ENCODE data around the gene PCBP1.
"Not testable (repeated sequence)": the region's sequence is repeated elsewhere in the genome, so short reads cannot be mapped to it uniquely, and the experiment has no call there.

Gene PCBP1

DNA sequence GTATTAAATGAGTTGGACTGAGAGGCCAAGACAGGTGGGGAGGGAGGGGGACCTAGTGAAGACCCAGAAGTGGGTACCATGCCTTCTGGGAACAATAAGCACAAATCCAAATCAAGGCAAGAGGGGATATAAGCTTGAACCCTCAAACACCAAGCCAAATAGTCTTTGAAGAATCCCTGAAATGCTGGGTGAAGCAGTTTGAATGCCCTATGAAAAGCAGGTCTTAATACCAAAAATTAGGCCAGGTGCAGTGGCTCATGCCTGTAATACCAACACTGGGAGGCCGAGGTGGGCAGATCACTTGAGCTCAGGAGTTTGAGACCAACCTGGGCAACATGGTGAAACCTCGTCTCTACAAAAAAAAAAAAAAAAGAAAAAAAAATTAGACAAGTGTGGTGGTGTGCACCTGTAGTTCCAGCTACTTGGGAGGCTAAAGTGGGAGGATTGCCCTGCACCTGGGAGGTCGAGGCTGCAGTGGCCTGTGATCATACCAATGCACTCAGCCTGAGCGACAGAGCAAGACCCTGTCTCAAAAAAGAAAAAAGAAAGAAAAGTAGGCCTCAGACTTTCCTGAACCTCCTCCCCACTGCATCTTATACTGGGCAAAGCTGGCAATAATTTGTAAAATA lies 3.5 kb downstream of the PCBP1 start:
- peak overlapping the region; percentile 100 for H3K9ac ChIP-seq (ENCODE audit: low read length)
- no peak overlapping the region for H2BK12ac ChIP-seq (ENCODE audit: low read length in 2 of 2)
- WGBS: 95% methylated on average over 4 of the region's 4 CpGs
- H3K14ac ChIP-seq (ENCODE audit: low read length in 2 of 2): no peak overlapping the region
- H3K4me1 ChIP-seq (ENCODE audit: control insufficient read depth, insufficient read depth, low read depth, low read length): peaks cover 6% of the 10 kb centered on the region
- H4K91ac ChIP-seq (ENCODE audit: low read length): no peak overlapping the region
- no peak overlapping the region for H3K23ac ChIP-seq (ENCODE audit: low read length in 2 of 2)
- H3K9me3 ChIP-seq (ENCODE audit: control insufficient read depth, low read length): no peaks in the 10 kb centered on the region
- H3K36me3 ChIP-seq (ENCODE audit: control insufficient read depth in 1 of 2, insufficient read depth in 2 of 2, low read depth in 1 of 2, low read length in 2 of 2): peaks cover 7 to 25% of the 10 kb centered on the region in 2 experiments
- no peak overlapping the region for H2BK120ac ChIP-seq (ENCODE audit: low read depth, low read length)
- no peaks in the 10 kb centered on the region for H3K27me3 ChIP-seq (ENCODE audit: control insufficient read depth in 1 of 2, insufficient read depth in 1 of 2, low read length in 2 of 2)
- DNase-seq: no peak
- no peak overlapping the region for H4K8ac ChIP-seq (ENCODE audit: low read length)
- no peak overlapping the region for H3K4me2 ChIP-seq (ENCODE audit: low read length, poor library complexity, severe bottlenecking)
- no peak overlapping the region for H3K4ac ChIP-seq (ENCODE audit: low read depth in 1 of 2, low read length in 2 of 2)
- peak overlapping the region; percentile 32 for H2AK5ac ChIP-seq (ENCODE audit: low read length, severe bottlenecking)
- peak overlapping the region; percentile 10 for H3K27ac ChIP-seq (ENCODE audit: low read length, poor library complexity, severe bottlenecking)
- H2BK15ac ChIP-seq (ENCODE audit: low read depth, poor library complexity, severe bottlenecking): no peak overlapping the region
- no peak overlapping the region for H2AFZ ChIP-seq (ENCODE audit: low read depth, low read length)
- peak overlapping the region in 1 of 2 experiments; percentile 93 for H3K4me3 ChIP-seq (ENCODE audit: insufficient read depth in 1 of 2, low read depth in 1 of 2, low read length in 2 of 2)
- peaks cover 1% of the 10 kb centered on the region for H3K79me1 ChIP-seq (replicated peaks; ENCODE audit: low read length, poor library complexity, severe bottlenecking)
- H2BK5ac ChIP-seq (ENCODE audit: low read depth, low read length, poor library complexity, severe bottlenecking): no peak overlapping the region
- H3K18ac ChIP-seq (ENCODE audit: low read depth in 1 of 2, low read length in 2 of 2): no peak overlapping the region

DNA sequence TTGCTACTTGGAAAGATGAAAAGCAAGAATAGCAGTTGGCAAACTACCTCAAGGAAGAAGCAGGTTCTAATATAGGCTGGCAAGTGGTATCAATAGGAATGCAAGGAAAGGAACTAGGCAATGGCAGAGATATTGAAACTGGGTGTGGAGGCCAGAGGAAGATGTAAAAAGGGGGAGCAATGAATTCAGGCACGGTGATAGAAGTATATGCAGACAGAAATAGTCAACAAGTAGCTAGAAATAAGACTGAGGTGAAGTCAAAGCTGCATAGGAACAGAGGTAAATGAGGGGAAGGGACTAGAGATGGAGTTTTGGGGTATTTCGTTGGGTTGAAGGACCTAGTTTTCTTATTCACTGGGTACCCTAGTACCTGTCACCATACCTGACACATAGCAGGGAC lies 4.1 kb downstream of the PCBP1 start:
- no peak overlapping the region for H2AK5ac ChIP-seq (ENCODE audit: low read length, severe bottlenecking)
- no peak overlapping the region for H3K23ac ChIP-seq (ENCODE audit: low read length in 2 of 2)
- no peak overlapping the region for H3K14ac ChIP-seq (ENCODE audit: low read length in 2 of 2)
- no peaks in the 10 kb centered on the region for H3K27me3 ChIP-seq (ENCODE audit: control insufficient read depth in 1 of 2, insufficient read depth in 1 of 2, low read length in 2 of 2)
- no peak overlapping the region for H3K18ac ChIP-seq (ENCODE audit: low read depth in 1 of 2, low read length in 2 of 2)
- WGBS: 90% methylated on average over 2 of the region's 2 CpGs
- peak overlapping the region; percentile 10 for H3K27ac ChIP-seq (ENCODE audit: low read length, poor library complexity, severe bottlenecking)
- no peak overlapping the region for H2AFZ ChIP-seq (ENCODE audit: low read depth, low read length)
- no peak for DNase-seq
- H4K8ac ChIP-seq (ENCODE audit: low read length): no peak overlapping the region
- H3K4ac ChIP-seq (ENCODE audit: low read depth in 1 of 2, low read length in 2 of 2): no peak overlapping the region
- H3K4me3 ChIP-seq (ENCODE audit: insufficient read depth in 1 of 2, low read depth in 1 of 2, low read length in 2 of 2): no peak overlapping the region
- no peak overlapping the region for H2BK12ac ChIP-seq (ENCODE audit: low read length in 2 of 2)
- no peak overlapping the region for H3K4me2 ChIP-seq (ENCODE audit: low read length, poor library complexity, severe bottlenecking)
- no peak overlapping the region for H2BK120ac ChIP-seq (ENCODE audit: low read depth, low read length)
- peaks cover 7 to 25% of the 10 kb centered on the region in 2 experiments for H3K36me3 ChIP-seq (ENCODE audit: control insufficient read depth in 1 of 2, insufficient read depth in 2 of 2, low read depth in 1 of 2, low read length in 2 of 2)
- no peak overlapping the region for H2BK15ac ChIP-seq (ENCODE audit: low read depth, poor library complexity, severe bottlenecking)
- peaks cover under 1% of the 10 kb centered on the region for H3K4me1 ChIP-seq (ENCODE audit: control insufficient read depth, insufficient read depth, low read depth, low read length)
- H3K79me1 ChIP-seq (replicated peaks; ENCODE audit: low read length, poor library complexity, severe bottlenecking): peaks cover 1% of the 10 kb centered on the region
- no peak overlapping the region for H4K91ac ChIP-seq (ENCODE audit: low read length)
- no peak overlapping the region for H3K9ac ChIP-seq (ENCODE audit: low read length)
- no peaks in the 10 kb centered on the region for H3K9me3 ChIP-seq (ENCODE audit: control insufficient read depth, low read length)
- H2BK5ac ChIP-seq (ENCODE audit: low read depth, low read length, poor library complexity, severe bottlenecking): no peak overlapping the region

DNA sequence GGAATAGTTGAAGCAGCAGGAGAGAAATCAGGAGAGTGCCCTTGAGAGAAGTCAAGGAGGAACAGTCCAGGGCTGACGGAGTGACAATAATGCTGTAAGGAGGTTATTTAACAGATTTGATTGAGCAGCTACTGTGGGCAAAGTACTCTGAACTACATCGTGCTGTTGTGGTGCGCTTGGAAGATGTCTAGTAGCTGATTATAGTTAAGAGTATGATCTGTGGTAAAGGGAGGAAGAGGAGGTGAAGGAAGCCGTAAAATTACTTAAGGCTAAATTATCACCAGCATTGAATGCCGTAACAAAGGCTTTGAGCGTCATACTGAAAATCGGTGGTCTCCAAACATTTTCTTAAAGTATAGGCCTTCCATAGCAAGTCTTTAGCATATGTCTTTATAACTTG lies 4.5 kb downstream of the PCBP1 start:
- peaks cover 1% of the 10 kb centered on the region for H3K79me1 ChIP-seq (replicated peaks; ENCODE audit: low read length, poor library complexity, severe bottlenecking)
- H4K8ac ChIP-seq (ENCODE audit: low read length): no peak overlapping the region
- no peak overlapping the region for H2BK5ac ChIP-seq (ENCODE audit: low read depth, low read length, poor library complexity, severe bottlenecking)
- no peaks in the 10 kb centered on the region for H3K9me3 ChIP-seq (ENCODE audit: control insufficient read depth, low read length)
- no peak overlapping the region for H4K91ac ChIP-seq (ENCODE audit: low read length)
- H3K36me3 ChIP-seq (ENCODE audit: control insufficient read depth in 1 of 2, insufficient read depth in 2 of 2, low read depth in 1 of 2, low read length in 2 of 2): peaks cover 7 to 25% of the 10 kb centered on the region in 2 experiments
- no peak overlapping the region for H2AFZ ChIP-seq (ENCODE audit: low read depth, low read length)
- no peak overlapping the region for H3K27ac ChIP-seq (ENCODE audit: low read length, poor library complexity, severe bottlenecking)
- no peak overlapping the region for H3K18ac ChIP-seq (ENCODE audit: low read depth in 1 of 2, low read length in 2 of 2)
- no peak overlapping the region for H3K4ac ChIP-seq (ENCODE audit: low read depth in 1 of 2, low read length in 2 of 2)
- peak overlapping the region; percentile 35 for H2AK5ac ChIP-seq (ENCODE audit: low read length, severe bottlenecking)
- 93% methylated on average over 5 of the region's 7 CpGs for WGBS
- no peak for DNase-seq
- no peak overlapping the region for H3K4me3 ChIP-seq (ENCODE audit: insufficient read depth in 1 of 2, low read depth in 1 of 2, low read length in 2 of 2)
- H2BK12ac ChIP-seq (ENCODE audit: low read length in 2 of 2): peak overlapping the region in 1 of 2 experiments; percentile 57
- H3K27me3 ChIP-seq (ENCODE audit: control insufficient read depth in 1 of 2, insufficient read depth in 1 of 2, low read length in 2 of 2): no peaks in the 10 kb centered on the region
- no peaks in the 10 kb centered on the region for H3K4me1 ChIP-seq (ENCODE audit: control insufficient read depth, insufficient read depth, low read depth, low read length)
- H2BK15ac ChIP-seq (ENCODE audit: low read depth, poor library complexity, severe bottlenecking): no peak overlapping the region
- H3K23ac ChIP-seq (ENCODE audit: low read length in 2 of 2): no peak overlapping the region
- H2BK120ac ChIP-seq (ENCODE audit: low read depth, low read length): no peak overlapping the region
- no peak overlapping the region for H3K14ac ChIP-seq (ENCODE audit: low read length in 2 of 2)
- no peak overlapping the region for H3K4me2 ChIP-seq (ENCODE audit: low read length, poor library complexity, severe bottlenecking)
- no peak overlapping the region for H3K9ac ChIP-seq (ENCODE audit: low read length)

DNA sequence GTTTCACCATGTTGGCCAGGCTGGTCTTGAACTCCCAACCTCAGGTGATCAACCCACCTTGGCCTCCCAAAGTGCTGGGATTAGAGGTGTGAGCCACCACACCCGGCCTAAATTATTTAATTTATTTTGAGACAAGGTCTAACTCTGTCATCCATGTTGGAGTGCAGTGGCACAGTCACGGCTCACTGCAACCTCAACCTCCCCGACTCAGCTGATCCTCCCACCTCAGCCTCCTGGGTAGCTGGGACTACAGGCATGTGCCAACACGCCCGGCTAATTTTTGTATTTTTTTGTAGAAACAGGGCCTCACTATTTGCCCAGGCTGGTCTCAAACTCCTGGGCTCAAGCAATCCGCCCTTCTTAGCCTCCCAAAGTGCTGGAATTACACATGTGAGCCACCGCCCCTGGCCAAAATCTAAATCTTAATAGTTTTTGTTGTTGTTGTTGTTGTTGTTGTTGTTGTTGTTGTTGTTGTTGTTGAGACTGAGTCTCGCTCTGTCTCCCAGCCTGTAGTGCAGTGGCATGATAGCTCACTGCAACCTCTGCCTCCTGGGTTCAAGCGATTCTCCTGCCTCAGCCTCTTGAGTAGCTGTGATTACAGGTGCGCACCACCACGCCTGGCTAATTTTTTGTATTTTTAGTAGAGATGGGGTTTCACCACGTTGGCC lies 5.4 kb downstream of the PCBP1 start:
- H3K9ac ChIP-seq (ENCODE audit: low read length); H3K4me2 ChIP-seq (ENCODE audit: low read length, poor library complexity, severe bottlenecking); H2BK15ac ChIP-seq (ENCODE audit: low read depth, poor library complexity, severe bottlenecking); H2BK5ac ChIP-seq (ENCODE audit: low read depth, low read length, poor library complexity, severe bottlenecking); H3K23ac ChIP-seq (ENCODE audit: low read length in 2 of 2); H3K4me3 ChIP-seq (ENCODE audit: insufficient read depth in 1 of 2, low read depth in 1 of 2, low read length in 2 of 2); H3K79me1 ChIP-seq (replicated peaks; ENCODE audit: low read length, poor library complexity, severe bottlenecking); H3K4ac ChIP-seq (ENCODE audit: low read depth in 1 of 2, low read length in 2 of 2); H3K4me1 ChIP-seq (ENCODE audit: control insufficient read depth, insufficient read depth, low read depth, low read length); DNase-seq; H4K8ac ChIP-seq (ENCODE audit: low read length); H3K27me3 ChIP-seq (ENCODE audit: control insufficient read depth in 1 of 2, insufficient read depth in 1 of 2, low read length in 2 of 2); H2AFZ ChIP-seq (ENCODE audit: low read depth, low read length); H2BK12ac ChIP-seq (ENCODE audit: low read length in 2 of 2); H3K14ac ChIP-seq (ENCODE audit: low read length in 2 of 2); H3K27ac ChIP-seq (ENCODE audit: low read length, poor library complexity, severe bottlenecking); H2AK5ac ChIP-seq (ENCODE audit: low read length, severe bottlenecking); H4K91ac ChIP-seq (ENCODE audit: low read length); H3K18ac ChIP-seq (ENCODE audit: low read depth in 1 of 2, low read length in 2 of 2); H2BK120ac ChIP-seq (ENCODE audit: low read depth, low read length); H3K9me3 ChIP-seq (ENCODE audit: control insufficient read depth, low read length): not testable (repeated sequence)
- peaks cover 7 to 25% of the 10 kb centered on the region in 2 experiments for H3K36me3 ChIP-seq (ENCODE audit: control insufficient read depth in 1 of 2, insufficient read depth in 2 of 2, low read depth in 1 of 2, low read length in 2 of 2)
- WGBS: 98% methylated on average over 12 of the region's 12 CpGs

Measured in mesenchymal stem cell (in vitro differentiated cells and primary cell).